ENCODE results near the gene GBP1.
"Not testable (repeated sequence)": the region's sequence is repeated elsewhere in the genome, so short reads cannot be mapped to it uniquely, and the experiment has no call there.

GBP1 gene

GRCh38 chr1:89051300-89051954, 13.6 kb downstream of the GBP1 start:
- DNase-seq (ENCODE audit: low read depth): no peak

DNA sequence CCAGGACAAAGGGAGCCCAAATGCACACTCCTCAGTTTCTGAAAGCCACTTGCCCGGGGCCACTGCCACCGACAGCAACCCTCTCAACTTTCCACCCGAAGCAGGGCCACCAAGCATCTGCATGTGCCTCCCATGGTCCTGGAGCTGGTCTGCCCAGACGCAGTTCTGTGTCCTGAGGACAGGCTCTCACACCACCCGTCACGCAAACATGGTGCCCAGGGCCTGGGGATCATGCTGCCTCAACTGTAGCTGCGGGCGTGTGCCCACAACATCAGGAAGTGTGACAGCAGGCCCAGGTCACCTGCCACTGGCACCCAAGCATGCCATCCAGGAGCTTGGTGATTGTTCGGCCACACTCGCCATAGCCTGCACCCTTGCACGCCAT, 14.4 kb downstream of the GBP1 start:
- no peak for DNase-seq (ENCODE audit: low read depth)

DNA sequence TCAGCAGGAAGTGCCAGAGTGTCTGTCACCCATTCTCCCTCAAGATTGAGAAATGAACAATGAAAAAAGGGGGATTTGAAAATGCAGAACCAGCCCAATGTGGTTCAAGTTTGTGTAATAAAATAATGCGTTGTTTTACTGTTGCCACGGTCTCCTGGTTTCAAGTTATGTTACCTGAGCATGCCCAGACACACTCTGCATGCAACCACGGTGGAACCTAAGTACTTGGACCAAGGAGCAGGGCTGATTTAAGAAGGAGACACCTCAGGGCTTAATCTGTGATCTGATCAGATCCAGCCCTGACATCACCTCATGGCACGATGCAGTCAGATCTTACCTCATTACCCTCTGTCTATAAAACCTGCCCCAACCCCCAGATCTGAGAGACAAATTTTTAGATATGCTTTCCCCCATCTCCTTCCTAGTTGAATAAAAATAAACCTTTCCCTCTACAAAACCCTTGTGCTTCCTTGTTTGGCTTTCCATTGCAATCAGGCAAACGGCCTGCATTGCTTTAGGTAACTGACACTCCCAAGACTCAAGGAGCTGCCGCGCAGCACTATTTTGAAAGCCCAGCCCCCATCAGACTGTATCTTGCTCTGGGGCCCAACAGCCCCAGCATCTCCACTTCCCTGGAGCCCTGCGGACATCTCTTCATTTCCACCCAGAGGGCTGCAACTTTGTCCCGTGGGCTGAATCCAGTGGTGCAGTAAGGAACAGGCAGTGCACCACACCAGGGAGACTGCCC, 14.9 kb downstream of the GBP1 start:
- not testable (repeated sequence) for DNase-seq (ENCODE audit: low read depth)

DNA sequence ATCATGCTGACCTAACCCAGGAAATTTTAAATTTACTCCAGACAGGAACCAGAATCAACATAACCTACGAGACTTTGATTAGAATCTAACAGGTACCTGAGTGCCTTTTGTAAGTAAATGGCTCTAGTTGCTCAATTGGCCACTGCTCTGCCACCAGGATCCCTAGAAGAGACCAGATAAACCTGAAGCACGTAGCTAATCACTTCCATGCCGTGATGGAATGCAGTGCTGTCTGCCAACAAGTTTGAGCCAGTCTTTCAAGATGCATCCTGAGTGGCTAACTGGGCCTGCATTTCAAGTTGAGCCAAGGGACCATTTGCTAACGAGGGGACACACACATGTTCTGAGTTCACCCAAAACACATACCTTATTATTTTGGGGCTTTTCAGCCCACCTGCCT, 15.8 kb downstream of the GBP1 start:
- not testable (repeated sequence) for DNase-seq (ENCODE audit: low read depth)

GRCh38 chr1:89047734-89048133, 17.3 kb downstream of the GBP1 start:
- no peak for DNase-seq (ENCODE audit: low read depth)

GRCh38 chr1:89046318-89047183, 18.5 kb downstream of the GBP1 start:
- DNase-seq (ENCODE audit: low read depth): not testable (repeated sequence)

DNA sequence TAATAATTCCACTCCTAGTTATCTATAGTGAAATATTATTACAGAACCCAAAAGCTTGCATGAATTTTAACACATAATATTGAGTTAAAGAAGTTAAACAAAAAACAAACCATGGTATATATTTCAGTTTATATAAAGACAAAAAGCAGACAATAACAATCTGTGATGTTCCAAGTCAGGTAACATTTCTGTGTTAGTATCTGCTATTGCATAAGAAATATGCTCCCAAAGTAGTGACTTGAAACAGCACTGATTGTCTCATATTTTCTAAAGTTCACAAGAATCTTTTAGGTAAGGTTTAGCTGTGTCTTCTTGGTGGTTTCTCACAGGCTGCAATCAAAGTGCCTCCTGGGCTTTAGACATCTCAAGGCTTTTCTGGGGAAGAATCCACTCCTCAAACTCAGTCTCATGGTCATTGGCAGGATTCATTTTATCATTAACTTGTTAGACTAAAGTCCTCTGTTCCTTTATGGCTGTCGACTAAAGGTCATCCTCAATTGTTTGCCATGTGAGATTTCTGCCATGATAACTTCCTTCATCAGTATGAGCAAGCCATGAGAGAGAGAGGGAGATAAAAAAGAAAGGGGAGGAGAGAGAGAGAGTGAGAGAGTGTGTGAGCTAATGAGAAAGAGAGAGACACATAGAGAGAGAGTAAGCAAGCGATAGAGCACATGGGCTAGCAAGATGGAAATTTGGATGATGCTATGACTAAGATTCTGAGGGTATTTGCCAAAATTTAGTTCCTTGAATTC, 19.9 kb downstream of the GBP1 start:
- no peak for DNase-seq (ENCODE audit: low read depth)

DNA sequence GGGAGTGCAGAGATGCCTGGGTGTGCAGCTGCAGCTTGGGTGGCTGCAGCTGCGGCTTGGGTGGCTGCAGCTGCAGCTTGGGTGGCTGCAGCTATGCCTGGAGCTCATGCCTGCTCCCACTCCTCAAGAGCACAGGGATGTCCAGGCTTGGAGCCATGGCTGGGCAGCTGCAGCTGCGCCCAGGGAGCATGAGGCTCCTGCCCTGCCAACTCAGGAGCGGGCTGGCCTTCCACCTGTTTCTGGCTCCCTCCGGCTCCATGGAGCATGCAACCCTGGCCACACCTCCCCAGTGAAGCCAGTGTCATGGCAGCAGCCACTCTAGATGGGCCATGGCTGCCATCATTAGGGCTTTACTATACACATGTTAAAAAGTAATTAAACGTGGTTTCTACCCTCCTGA, 21.1 kb downstream of the GBP1 start:
- DNase-seq (ENCODE audit: low read depth): no peak

- no peak for DNase-seq (ENCODE audit: low read depth)
Observed at GRCh38 chr1:89042491-89042890, 22.5 kb downstream of the GBP1 start.

DNA sequence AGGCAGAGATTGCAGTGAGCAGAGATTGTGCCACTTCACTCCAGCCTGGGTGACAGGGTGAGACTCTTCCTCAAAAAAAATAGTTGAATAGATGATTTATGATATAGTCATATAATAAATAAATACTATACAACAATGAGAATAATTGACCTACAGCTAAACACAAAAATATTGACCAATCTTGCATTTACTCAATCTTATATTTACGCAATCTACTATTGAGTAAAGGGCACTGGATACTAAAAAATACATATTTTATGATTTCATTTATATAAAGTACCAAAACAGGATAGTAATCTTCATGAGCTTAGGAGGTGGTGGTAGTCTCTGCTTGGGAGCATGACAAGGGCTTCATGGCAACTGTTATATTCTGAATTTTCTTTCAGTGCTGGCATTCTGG, 23.3 kb downstream of the GBP1 start:
- DNase-seq (ENCODE audit: low read depth): no peak

DNA sequence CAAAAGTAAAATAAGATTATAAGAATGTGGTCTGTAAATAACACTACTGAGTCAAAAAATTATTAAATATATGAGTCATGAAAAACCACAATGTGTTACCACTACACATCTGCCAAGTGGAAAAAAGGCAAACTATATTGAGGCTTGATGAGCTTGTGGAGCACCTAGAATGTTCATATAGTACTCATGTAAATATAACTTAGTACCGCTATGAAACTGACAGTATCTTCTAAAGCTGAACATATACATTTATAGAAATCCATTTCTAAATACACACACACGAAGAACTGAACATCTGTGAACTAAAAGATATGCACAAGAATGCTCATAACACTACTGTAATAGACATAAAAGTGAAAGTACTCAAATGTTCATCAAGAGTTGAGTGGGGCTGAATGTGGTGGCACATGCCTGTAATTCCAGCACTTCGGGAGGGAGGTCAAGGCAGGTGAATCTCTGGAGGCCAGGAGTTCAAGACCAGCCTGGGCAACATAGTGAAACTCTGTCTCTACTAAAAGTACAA, 23.8 kb downstream of the GBP1 start:
- no peak for DNase-seq (ENCODE audit: low read depth)

- no peak for DNase-seq (ENCODE audit: low read depth)
Observed at GRCh38 chr1:89040315-89040626, 24.7 kb downstream of the GBP1 start.

GRCh38 chr1:89037186-89037585, 27.8 kb downstream of the GBP1 start:
- DNase-seq (ENCODE audit: low read depth): no peak

GRCh38 chr1:89035080-89035479, 29.9 kb downstream of the GBP1 start:
- DNase-seq (ENCODE audit: low read depth): no peak

GRCh38 chr1:89034004-89034403, 31.0 kb downstream of the GBP1 start:
- DNase-seq (ENCODE audit: low read depth): not testable (repeated sequence)

- DNase-seq (ENCODE audit: low read depth): not testable (repeated sequence)
Observed at GRCh38 chr1:89029051-89029450, 36.0 kb downstream of the GBP1 start.

DNA sequence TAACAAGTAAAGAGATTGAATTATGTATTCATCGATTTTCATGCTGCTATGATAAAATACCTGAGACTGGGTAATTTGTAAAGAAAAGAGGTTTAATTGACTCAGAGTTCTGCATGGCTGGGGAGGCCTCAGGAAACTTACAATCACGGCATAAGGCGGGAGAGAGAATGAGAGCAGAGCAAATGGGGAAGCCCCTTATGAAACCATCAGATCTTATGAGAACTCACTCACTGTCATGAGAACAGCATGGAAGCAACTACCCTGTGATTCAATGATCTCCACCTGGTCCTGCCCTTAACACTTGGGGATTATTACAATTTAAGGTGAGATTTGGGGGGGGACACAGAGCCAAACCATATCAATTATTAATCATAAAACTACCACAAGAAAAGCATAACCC, 39.1 kb downstream of the GBP1 start:
- DNase-seq (ENCODE audit: low read depth): no peak

GRCh38 chr1:89023026-89023425, 42.0 kb downstream of the GBP1 start:
- DNase-seq (ENCODE audit: low read depth): no peak

- DNase-seq (ENCODE audit: low read depth): no peak
Observed at GRCh38 chr1:89022167-89022959, 42.6 kb downstream of the GBP1 start, which contains the start of gene GBP3. TSS of gene GBP3 (minus strand) at chr1:89022866. CDS start at chr1:89020721, 2,145 bp downstream.

- not testable (repeated sequence) for DNase-seq (ENCODE audit: low read depth)
Observed at GRCh38 chr1:89018318-89018717, 46.7 kb downstream of the GBP1 start.

- DNase-seq (ENCODE audit: low read depth): no peak
Observed at GRCh38 chr1:89008511-89008910, 56.5 kb downstream of the GBP1 start.

Data from activated T-cell treated with anti-CD3 and anti-CD28 coated beads for 48 hours (primary cell).